Inflammatory macrophage treated with lipopolysaccharide for 1 hour (primary cell): Measurements from ENCODE around the gene NPTN.
"Not testable (repeated sequence)": the region's sequence is repeated elsewhere in the genome, so short reads cannot be mapped to it uniquely, and the experiment has no call there.

Experiments
- DNase-seq, 2 donors: peaks; one replicate each; pipeline ENCODE4 v3.0.0-alpha.2; 2020 to 2022

Gene NPTN

GRCh38 chr15:73600413-73601335 lies 32.5 kb downstream of the NPTN start:
- DNase-seq: no peak

- DNase-seq: no peak
These were observed 33.3 kb downstream of the NPTN start for GRCh38 chr15:73599934-73600333.

DNA sequence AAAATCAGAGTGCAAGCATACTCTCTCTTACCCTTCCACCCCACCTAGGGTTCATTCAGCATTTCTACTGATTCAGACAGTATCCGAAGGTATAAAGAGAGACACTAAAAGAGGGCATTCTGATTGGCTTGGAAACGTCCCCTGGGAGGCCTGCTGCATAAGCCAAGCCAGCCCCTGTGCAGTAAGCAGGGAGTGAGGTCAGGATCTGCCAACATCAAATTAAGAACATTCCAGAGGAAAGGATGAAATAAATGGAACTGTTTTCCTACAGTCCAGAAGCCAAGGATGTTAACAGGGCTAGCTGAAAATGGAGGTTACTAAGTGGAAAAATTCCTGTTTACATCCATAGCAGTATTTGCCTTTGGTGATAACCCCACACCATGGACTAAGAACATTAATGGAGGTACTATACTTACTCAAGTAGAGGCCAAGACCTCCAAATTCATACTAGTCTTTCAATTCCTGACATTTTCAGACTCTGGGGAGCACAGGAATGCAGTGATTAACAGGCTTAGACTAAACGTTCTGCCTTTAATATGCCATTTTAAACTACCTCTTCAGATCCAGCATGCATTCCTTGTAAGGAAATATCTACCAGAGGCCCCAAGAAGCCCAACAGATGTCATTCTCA lies 34.5 kb downstream of the NPTN start:
- no peak for DNase-seq

- DNase-seq: no peak
These were observed 36.1 kb downstream of the NPTN start for GRCh38 chr15:73597036-73597638.

- no peak for DNase-seq
These were observed 37.0 kb downstream of the NPTN start for GRCh38 chr15:73596174-73596573.

GRCh38 chr15:73594109-73594508 lies 39.1 kb downstream of the NPTN start:
- no peak for DNase-seq

DNA sequence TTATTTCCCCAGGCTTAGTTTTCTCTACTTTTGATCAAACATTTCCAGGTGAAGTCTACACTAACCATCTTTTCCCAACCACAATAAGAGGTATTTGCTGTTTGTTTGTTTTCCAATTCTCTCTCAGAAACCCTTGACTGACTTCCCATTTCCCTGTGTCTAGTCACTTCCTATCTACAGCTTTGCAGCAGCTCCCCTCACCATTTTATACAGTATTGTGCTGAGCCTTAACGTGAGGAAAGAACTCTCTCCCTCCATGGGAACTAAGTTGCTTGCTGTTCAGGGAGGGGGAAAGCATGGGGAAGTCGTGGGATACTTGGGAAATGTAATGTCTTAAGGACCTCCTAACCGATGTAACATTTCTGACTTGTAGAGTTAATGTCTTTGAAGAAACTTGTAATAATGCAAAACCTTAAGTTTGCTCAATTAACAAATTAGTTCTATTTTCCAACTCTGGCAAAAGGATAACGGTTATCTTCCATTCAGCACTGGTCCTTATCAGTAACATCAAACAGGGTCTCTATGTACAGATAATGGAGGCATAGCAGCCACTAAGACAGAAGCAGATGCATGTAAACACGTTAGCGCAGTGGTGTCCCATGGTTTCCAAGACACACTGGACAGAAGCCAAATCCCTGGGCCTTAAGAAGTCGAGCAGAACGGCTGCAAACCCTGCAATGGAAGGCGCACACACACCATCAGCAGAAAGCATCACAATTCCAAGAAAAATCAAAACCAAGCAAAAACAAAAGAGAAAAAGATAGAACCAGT lies 39.7 kb downstream of the NPTN start:
- DNase-seq: peak in 1 of 2 donors; percentile 11

- DNase-seq: no peak
These were observed 42.9 kb downstream of the NPTN start for GRCh38 chr15:73590263-73590662.

DNA sequence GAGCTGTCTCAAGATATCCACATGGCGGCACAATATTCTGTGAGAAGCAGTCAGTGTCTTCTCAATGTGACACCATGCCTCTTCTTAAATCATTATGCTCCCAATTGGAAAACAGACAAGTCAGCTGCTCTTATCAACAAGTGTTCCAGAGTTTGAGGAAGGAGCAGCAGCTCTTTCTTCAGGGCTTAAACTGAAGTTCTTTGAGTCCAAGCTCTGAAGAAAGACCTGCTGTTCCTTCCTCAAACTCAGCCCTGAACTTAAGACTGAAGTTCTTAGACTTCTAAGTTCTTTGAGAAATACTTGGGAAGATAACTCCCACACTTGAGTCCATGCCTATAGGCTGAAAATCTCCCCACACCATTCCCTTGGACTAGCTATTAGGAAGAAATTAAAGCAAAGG lies 43.4 kb downstream of the NPTN start:
- DNase-seq: peak; percentile 43 to 54

DNA sequence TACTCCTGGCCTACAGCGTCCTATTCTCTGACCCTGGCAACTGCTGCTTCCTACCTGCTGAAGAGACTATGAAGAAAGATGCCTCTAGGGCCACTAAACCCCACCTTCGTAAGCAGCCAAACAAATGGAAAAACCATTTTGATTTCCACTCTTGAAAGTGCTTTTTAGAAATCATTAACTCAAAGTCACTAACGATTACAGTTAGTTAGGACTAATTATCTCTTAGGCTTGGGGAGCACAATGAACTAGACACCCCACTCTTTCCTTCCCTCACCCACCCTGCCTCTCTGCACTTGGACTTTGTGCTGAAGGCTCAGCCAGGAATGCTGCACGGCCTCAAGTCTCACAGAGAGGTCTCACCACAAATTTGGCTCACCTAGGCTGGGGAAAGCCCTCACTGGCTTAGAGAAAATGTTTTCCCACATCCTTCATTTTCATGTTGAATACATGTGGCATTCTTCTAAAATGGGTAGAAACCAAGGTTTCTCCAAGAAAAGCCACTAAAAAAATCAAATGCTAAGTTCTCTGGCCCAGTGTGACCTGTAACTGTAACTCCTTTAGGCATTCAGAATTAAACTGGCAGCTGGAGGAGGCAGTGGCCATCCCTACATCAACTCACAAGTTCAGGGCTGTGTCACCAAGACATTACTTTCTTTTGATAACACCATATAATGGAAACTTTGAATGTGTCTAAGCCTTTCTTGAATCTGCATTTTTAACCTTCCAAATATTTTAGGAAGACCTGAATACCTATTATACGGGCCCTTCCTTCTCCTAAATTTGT lies 47.1 kb downstream of the NPTN start:
- DNase-seq: no peak

- no peak for DNase-seq
These were observed 48.3 kb downstream of the NPTN start for GRCh38 chr15:73584699-73585420.

- DNase-seq: no peak
These were observed 49.6 kb downstream of the NPTN start for GRCh38 chr15:73583544-73583943.

DNA sequence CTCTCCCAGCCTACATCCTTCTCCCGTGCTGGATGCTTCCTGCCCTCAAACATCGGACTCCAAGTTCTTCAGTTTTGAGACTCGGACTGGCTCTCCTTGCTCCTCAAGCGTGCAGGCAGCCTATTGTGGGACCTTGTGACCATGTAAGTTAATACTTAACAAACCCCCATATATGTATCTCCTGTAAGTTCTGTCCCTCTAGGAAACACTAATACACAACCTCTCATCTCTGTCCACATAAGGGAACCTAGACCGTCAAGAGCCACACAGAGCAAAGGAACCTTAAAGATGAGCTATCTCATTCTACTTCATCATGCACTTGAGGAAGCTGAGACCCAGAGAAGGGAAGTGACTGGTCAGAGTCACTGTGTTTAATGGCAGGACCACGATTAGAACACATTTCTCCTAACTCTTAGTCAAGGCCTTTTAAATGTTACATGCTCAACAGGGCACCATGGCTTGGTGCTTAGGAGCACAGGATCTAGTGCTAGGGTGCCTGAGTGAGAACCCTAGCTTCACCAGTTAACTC lies 50.3 kb downstream of the NPTN start:
- DNase-seq: peak; percentile 17 to 38

GRCh38 chr15:73578026-73578425 lies 55.2 kb downstream of the NPTN start:
- no peak for DNase-seq

DNA sequence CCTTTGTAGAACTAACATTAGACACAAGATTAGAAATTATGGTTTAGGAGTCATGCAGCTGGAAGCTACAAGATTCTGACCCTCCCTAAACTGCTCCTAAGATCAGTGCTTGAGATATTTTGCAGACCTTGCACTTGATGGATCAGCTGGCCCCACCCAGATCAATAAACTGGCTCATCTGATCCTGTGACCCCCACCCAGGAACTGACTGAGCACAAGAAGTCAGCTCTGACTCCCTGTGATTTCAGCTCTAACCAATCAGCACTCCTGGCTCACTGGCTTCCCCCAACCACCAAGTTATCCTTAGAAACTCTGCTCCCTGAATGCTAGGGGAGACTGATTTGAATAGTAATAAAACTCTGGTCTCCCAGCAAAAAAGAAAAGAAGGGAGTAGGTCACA lies 55.6 kb downstream of the NPTN start:
- not testable (repeated sequence) for DNase-seq

DNA sequence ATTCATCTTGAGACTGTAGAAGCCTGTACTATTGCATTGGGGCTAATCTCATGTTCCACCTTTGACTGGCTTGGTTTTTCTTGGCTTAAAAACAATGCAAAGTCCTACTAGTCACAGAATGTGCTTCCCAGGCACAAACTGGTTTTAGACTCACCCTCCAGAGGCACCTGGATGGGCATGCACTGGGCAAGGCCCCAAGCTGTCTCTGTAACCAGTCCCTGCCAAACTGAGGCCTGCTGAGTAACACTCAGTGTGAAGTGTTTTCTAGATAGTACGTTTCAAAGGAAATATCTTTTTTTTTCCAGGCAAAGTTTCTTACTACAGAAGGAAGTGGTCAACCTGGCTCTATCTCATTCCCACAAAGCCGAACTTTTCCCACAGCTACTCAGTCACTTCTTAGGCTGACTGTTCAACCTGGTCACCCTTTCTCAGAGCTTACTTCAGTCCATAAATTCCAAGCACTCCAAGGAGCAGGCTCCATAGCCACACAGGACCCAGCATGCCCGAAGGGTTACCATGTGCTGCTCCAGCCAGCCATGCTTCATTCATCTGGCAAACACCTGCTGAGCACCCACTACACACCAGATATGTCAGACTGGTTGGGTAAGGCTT lies 57.4 kb downstream of the NPTN start:
- DNase-seq: no peak

DNA sequence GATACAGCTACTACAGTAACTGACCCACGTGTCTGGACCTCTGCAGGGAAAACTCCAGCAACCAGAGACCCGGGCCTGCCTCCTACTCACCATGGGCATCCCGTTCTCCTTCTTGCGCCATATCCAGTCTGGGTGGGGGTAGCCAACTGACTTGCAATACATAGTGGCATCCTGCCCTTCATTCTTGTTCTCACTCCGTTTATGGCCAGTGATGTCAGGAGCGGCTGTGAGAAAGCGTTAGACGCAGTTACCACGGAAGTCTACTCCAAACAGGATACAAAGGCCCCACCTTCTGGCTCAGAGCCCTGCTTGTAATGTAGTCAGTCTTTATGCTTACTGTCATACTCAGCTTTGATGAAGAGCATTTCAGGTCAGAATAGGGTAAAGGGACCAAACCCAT lies 59.6 kb downstream of the NPTN start:
- DNase-seq: no peak

DNA sequence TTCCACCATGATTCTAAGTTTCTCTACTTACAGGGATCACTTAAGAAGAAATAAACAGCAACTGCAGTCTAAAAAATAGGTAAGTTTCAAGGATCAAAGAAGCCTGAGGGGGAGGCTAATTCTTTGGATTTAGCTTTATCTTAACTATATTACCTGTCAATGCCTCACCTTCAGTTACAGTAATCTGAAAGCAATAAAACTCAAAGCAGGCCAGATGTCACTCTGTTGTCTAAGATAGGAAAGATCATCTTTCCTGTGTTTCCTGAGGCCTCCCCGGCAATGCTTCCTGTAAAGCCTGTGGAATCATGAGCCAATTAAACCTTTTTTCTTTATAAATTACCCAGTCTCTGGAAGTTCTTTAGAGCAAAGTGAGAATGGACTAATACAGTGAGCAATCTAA lies 60.2 kb downstream of the NPTN start:
- DNase-seq: no peak

GRCh38 chr15:73572296-73572695 lies 60.9 kb downstream of the NPTN start:
- DNase-seq: no peak

DNA sequence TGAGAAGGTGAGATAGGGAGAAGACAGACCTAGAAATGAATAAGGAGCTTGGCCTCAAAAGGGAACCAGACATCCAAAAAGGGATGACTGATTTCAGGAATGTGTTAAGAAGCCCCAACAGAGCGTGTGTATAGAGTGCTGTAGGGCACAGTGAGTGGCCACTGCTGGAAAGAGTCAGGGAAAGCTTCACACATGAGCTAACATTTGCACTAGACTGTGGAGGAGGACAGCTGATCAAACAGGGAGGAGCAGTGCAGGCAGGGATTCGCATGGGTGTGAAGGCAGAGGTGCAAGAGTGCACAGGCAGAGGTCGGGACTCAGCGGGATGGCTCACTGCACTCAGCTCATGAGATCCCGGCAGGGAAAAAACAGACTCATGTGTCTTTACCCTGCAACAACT lies 61.8 kb downstream of the NPTN start:
- no peak for DNase-seq
